ENCODE results near the gene ZNF778. TPM values are rescaled to one million over a fixed set of nuclear protein-coding genes. Genes with fewer than 3 reads are reported as not detected.

The ZNF778 gene
- total RNA-seq, 2 donors from 2014 or later, result 4.9 to 5.6 TPM

GRCh38 chr16:89177501-89177900 lies 40.0 kb upstream of the ZNF778 start:
- 54 to 64% methylated on average over 10 to 12 of the region's 12 CpGs for WGBS, 2 donors
- no peaks in the 10 kb centered on the region for H3K36me3 ChIP-seq (replicated peaks in 1 of 2; ENCODE audit: insufficient read depth in 1 of 2, low read depth in 2 of 2)
- intact Hi-C loops (cut with DNase I), result no loop called here
- TF ChIP-seq POLR2A (IDR thresholded peaks at IDR 0.05) (no peak), CTCF (IDR thresholded peaks at IDR 0.05) (no peak)
- ATAC-seq (no peak), DNase-seq (no peak)
- no peak overlapping the region for H3K4me3 ChIP-seq
- no peaks in the 10 kb centered on the region for H3K27me3 ChIP-seq
- no peaks in the 10 kb centered on the region for H3K4me1 ChIP-seq
- no peak overlapping the region for H3K27ac ChIP-seq
- H3K9me3 ChIP-seq, result no peaks in the 10 kb centered on the region

GRCh38 chr16:89178453-89179147 lies 38.9 kb upstream of the ZNF778 start:
- DNase-seq (no peak), ATAC-seq (no peak)
- Histone ChIP-seq H3K36me3 (replicated peaks in 1 of 2; ENCODE audit: insufficient read depth in 1 of 2, low read depth in 2 of 2) (no peaks in the 10 kb centered on the region), H3K27ac (no peak overlapping the region), H3K4me1 (no peaks in the 10 kb centered on the region), H3K4me3 (no peak overlapping the region), H3K27me3 (no peaks in the 10 kb centered on the region), H3K9me3 (no peaks in the 10 kb centered on the region)
- TF ChIP-seq CTCF (IDR thresholded peaks at IDR 0.05) (no peak), POLR2A (IDR thresholded peaks at IDR 0.05) (no peak)
- intact Hi-C loops (cut with DNase I), result no loop called here
- 73 to 86% methylated on average over 2 to 11 of the region's 24 CpGs for WGBS, 2 donors

- intact Hi-C loops (cut with DNase I), result no loop called here
- WGBS, 2 donors, result 80% methylated on average over 19 of the region's 19 CpGs; no CpG with 5 or more reads in 1 of the 2 donors
These were observed 38.4 kb upstream of the ZNF778 start for GRCh38 chr16:89179148-89179484.

GRCh38 chr16:89179656-89180315 lies 37.7 kb upstream of the ZNF778 start:
- ATAC-seq, result no peak
- Histone ChIP-seq H3K9me3 (no peaks in the 10 kb centered on the region), H3K27me3 (no peaks in the 10 kb centered on the region), H3K27ac (no peak overlapping the region), H3K4me3 (no peak overlapping the region), H3K36me3 (replicated peaks in 1 of 2; ENCODE audit: insufficient read depth in 1 of 2, low read depth in 2 of 2) (no peaks in the 10 kb centered on the region), H3K4me1 (no peaks in the 10 kb centered on the region)
- 76 to 86% methylated on average over 15 to 23 of the region's 25 CpGs for WGBS, 2 donors
- DNase-seq, result no peak
- intact Hi-C loops (cut with DNase I), result no loop called here
- TF ChIP-seq CTCF (IDR thresholded peaks at IDR 0.05), result no peak
- TF ChIP-seq POLR2A (IDR thresholded peaks at IDR 0.05), result no peak

More at GRCh38 chr16:89179148-89179484, 38.4 kb upstream of the ZNF778 start:
- ATAC-seq (no peak), DNase-seq (no peak)
- H3K36me3 ChIP-seq (replicated peaks in 1 of 2; ENCODE audit: insufficient read depth in 1 of 2, low read depth in 2 of 2), result no peaks in the 10 kb centered on the region
- no peak overlapping the region for H3K27ac ChIP-seq
- H3K4me1 ChIP-seq, result no peaks in the 10 kb centered on the region
- H3K9me3 ChIP-seq, result no peaks in the 10 kb centered on the region
- H3K4me3 ChIP-seq, result no peak overlapping the region
- no peak for TF ChIP-seq CTCF (IDR thresholded peaks at IDR 0.05)
- no peaks in the 10 kb centered on the region for H3K27me3 ChIP-seq

GRCh38 chr16:89183463-89183862 lies 34.0 kb upstream of the ZNF778 start:
- no peaks in the 10 kb centered on the region for H3K27me3 ChIP-seq
- no peak for ATAC-seq
- H3K4me1 ChIP-seq, result no peaks in the 10 kb centered on the region
- WGBS, 2 donors, result 19 to 26% methylated on average over 13 of the region's 13 CpGs
- no peak overlapping the region for H3K4me3 ChIP-seq
- no peak for DNase-seq
- H3K27ac ChIP-seq, result no peak overlapping the region
- H3K36me3 ChIP-seq (replicated peaks in 1 of 2; ENCODE audit: insufficient read depth in 1 of 2, low read depth in 2 of 2), result no peaks in the 10 kb centered on the region
- TF ChIP-seq POLR2A (IDR thresholded peaks at IDR 0.05), result no peak
- TF ChIP-seq CTCF (IDR thresholded peaks at IDR 0.05), result no peak
- intact Hi-C loops (cut with DNase I), result no loop called here
- H3K9me3 ChIP-seq, result no peaks in the 10 kb centered on the region

All from body of pancreas (tissue), 4 donors.